Tibial nerve (tissue), 4 donors: ENCODE measurements around the gene ST3GAL3.

Experiments
- EP300 ChIP-seq, 2 donors: sonication (generic); formaldehyde crosslinking; IDR thresholded peaks; one replicate each; pipeline ENCODE4 v1.6.1; 2017; ENCODE audit warnings: antibody characterized with exemption in 2 of 2, mild to moderate bottlenecking in 1 of 2
- POLR2A ChIP-seq, 2 donors: fragments of 450-650 bp; IDR thresholded peaks; one replicate each; pipeline ENCODE4 v1.6.1; 2017; ENCODE audit warnings: antibody characterized with exemption in 2 of 2, mild to moderate bottlenecking in 2 of 2, moderate library complexity in 2 of 2
- TF ChIP-seq, protein P1 (sequence below), 5 experiments: fragments of 200-600 bp in 3 of 5; fragments of 450-650 bp in 2 of 5; sonication (generic) in 3 of 5; IDR thresholded peaks; one replicate each; pipeline ENCODE4 v1.5.1; 2016 to 2019; ENCODE audit warnings: antibody characterized with exemption in 5 of 5, mild to moderate bottlenecking in 3 of 5, moderate library complexity in 2 of 5

DNA sequence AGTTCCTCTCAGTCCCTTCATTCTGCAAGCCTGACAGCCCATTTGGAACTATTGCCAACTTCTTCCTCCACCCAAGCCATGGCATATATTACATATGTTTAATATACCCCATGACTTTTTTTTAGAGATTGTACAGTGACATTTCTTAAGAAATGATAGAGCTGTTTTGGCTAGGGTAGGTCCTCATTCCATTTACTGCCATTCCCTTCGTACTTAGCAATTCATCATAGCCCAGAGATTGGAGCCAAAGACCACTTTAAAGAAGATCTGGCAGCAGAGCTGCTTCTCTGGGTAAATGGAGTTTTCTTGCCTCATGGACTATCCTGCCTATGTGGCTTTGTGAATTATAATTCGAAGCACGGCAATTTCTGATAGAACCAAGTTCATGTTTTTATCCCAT is 93.4 kb downstream of the ST3GAL3 start:
- TF ChIP-seq, protein P1, sequence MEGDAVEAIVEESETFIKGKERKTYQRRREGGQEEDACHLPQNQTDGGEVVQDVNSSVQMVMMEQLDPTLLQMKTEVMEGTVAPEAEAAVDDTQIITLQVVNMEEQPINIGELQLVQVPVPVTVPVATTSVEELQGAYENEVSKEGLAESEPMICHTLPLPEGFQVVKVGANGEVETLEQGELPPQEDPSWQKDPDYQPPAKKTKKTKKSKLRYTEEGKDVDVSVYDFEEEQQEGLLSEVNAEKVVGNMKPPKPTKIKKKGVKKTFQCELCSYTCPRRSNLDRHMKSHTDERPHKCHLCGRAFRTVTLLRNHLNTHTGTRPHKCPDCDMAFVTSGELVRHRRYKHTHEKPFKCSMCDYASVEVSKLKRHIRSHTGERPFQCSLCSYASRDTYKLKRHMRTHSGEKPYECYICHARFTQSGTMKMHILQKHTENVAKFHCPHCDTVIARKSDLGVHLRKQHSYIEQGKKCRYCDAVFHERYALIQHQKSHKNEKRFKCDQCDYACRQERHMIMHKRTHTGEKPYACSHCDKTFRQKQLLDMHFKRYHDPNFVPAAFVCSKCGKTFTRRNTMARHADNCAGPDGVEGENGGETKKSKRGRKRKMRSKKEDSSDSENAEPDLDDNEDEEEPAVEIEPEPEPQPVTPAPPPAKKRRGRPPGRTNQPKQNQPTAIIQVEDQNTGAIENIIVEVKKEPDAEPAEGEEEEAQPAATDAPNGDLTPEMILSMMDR (IDR thresholded peaks at IDR 0.05) = no peak
- no peak for TF ChIP-seq POLR2A (IDR thresholded peaks at IDR 0.05)
- TF ChIP-seq EP300 (IDR thresholded peaks at IDR 0.05) = no peak
